Panc1 (cell line): ENCODE measurements around the gene PTPRJ.

Experiments used
- CTCF ChIP-seq: fragments of 450-650 bp; IDR thresholded peaks from 2 replicates; pipeline ENCODE4 v1.5.1; 2017; ENCODE audit warnings: mild to moderate bottlenecking
- POLR2AphosphoS5 ChIP-seq: IDR thresholded peaks from 2 replicates; pipeline ENCODE4 v1.6.1; 2012; ENCODE audit warnings: mild to moderate bottlenecking, low read depth, low read length, moderate library complexity
- REST ChIP-seq, 2 experiments: IDR thresholded peaks; 2 replicates each; pipeline ENCODE4 v1.6.1; 2011 to 2012; ENCODE audit warnings: low read depth in 2 of 2, control low read depth in 1 of 2, low read length in 1 of 2, mild to moderate bottlenecking in 1 of 2, moderate library complexity in 1 of 2; ENCODE audit not compliant: insufficient read depth in 1 of 2
- SIN3A ChIP-seq: IDR thresholded peaks from 2 replicates; pipeline ENCODE4 v1.6.1; 2012; ENCODE audit warnings: low read depth, mild to moderate bottlenecking, low read length, moderate library complexity, borderline replicate concordance; ENCODE audit not compliant: insufficient read depth
- TCF7L2 ChIP-seq: IDR thresholded peaks from 2 replicates; pipeline ENCODE4 v1.6.1; 2011; ENCODE audit warnings: mild to moderate bottlenecking, low read depth, low read length, inconsistent platforms

GRCh38 chr11:48096588-48097525 is 116.5 kb downstream of the PTPRJ start:
- TF ChIP-seq CTCF (no peak), POLR2AphosphoS5 (no peak), SIN3A (no peak), TCF7L2 (no peak), REST (IDR thresholded peaks at IDR 0.05; ENCODE audit: insufficient read depth in 1 of 2, low read depth in 2 of 2, low read length in 1 of 2) (no peak)
